ENCODE results near the gene TFF2.
A peak's percentile ranks its signal among the peaks of the same experiment; 100 is the strongest.

Gene TFF2

DNA sequence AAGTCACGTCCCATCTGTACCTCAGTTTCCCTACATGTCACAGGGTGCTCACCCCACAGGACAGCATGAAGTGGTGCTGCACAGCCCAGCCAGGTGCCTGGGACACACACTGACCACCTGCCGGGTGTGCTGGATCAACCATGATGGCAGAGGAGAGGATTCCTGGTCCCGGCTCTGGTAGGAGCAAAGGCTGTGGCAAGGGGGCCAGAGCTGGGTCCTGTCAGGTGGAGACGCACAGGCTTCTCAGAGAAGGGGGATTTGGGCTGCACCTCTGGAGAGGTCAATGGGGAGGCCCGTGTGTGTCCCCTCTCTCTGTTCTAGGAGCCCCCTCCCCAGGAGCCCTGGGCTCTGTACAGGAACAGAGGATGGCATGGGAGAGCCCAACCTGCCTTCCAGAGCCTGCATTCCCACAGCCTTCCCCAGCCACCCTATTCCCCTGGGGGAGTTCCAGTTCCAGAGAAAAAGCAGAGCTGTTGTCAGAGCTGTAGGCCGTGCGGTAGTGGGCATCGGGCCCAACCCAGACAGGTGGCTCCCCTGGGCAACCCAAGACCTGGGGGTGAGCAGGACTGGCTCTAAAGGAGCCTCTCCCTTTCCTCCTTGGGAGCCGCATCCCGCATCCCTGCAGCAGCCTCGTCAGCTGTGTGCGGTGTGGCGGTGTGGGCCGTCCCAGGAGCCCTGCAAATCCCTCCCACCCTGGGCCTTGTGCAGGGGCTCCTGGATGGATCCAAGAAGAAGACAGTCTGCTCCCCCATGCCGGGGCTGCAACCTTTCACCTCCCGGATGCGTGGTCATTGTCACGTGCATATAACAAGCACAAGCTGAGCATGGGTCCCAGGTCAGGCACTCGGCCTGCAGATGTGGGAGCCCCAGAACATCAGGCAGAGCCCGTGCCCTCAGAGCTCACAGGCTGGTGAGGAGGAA is 32.7 kb downstream of the TFF2 start:
- no peak for DNase-seq

DNA sequence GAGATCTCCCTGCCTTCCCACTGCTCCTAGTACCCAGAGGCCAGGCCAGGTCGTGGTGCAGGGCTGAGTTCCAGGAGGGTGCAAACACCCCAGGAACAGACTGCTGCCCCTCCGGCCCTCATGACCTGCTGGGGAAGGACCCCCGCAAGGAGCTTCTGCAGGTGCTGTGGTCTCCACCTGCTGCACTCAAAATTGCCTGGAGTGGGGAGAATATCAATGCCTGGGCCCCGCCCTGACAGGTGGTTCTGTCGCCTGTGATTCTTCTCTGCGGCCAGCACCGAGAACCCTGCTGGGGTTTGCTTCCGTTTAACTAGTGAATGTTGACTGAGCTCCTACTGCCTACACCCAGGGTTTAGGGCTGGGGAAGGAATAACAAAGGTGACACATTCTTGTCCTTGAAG is 33.5 kb downstream of the TFF2 start:
- no peak for DNase-seq

DNA sequence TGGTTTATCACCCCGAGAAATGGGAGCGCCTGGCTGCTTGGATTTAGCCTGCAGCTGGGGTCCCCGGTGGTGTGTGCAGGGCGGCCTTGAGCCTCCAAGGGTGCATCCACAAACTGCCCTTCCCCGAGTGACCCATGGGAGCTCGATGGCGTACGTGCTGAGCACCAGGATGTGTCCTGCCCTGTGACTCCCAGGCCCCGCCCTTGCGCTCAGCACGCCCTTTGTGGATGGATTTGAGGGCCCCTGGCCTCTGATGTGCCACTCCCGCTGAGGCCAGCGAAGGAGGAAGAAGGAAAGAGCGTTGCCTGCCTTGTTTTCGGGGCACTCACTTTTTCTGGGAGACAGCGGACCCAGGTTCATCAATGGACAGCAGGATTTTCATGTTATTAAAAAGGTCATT is 33.9 kb downstream of the TFF2 start:
- no peak for DNase-seq

DNA sequence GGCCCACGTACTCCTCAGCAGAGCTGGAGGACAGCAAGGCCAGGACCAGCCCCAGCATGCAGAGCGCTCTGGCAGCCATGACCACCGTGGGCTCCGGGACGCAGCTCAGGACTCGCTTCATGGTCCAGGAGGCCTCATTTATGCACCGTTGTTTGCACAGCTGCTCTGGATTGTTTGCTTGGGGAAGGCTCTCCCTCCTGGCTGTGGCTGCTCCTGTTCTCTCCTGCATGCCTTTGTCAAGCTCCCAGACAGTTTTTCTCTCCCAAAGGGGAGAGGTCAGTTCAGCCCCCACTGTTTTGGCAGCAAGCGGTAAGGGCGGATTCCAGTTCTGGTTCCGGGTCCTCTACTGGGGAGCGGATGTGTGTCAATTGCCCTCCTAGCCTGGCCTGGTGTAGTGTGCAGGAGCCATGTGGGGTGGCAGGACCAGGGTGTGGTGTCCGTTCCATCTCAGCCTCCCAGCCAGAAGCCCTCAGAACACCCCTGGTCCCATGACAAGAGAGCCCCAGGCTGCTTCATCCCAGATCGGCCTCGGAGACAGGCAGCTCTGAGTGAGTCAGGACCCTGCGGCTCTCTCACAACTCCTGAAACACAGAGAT is 35.4 kb downstream of the TFF2 start, which contains the start of gene TFF3:
TSS of gene TFF3 (minus strand) at position 114 of the 596 bp plus-strand sequence. CDS start at position 79, 35 bp downstream.
- DNase-seq: no peak

DNA sequence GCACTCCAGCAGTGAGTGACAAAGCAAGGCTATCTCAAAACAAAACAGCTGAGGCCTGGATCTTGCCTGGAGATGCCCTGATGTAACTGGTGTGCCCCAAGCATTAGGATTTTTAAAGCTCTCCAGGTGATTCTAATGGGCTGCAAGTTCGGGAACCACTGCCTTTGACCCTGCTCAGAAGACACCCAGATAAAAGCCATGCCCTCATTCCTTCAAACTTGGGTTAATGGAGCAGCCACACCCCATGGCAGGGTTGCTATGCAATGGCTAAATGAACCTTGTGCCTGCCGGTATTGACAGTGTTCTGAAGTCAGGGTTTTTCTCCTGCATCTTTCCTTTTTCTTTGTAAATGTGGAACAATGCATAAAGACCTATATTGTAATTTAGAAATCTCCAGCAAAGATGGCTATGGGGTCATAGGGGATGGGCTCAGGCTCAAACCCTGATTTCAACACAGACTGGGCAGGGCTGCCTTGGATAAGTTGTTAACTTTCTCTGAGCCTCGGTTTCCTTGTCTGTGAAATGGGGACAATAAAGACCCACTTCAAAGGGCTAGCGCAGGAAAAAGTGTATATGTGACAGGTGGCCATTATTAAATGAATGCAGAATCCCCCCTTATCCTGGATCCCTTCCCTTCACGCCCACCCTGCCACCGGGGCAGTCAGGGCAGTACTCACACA is 36.0 kb downstream of the TFF2 start:
- no peak for DNase-seq

DNA sequence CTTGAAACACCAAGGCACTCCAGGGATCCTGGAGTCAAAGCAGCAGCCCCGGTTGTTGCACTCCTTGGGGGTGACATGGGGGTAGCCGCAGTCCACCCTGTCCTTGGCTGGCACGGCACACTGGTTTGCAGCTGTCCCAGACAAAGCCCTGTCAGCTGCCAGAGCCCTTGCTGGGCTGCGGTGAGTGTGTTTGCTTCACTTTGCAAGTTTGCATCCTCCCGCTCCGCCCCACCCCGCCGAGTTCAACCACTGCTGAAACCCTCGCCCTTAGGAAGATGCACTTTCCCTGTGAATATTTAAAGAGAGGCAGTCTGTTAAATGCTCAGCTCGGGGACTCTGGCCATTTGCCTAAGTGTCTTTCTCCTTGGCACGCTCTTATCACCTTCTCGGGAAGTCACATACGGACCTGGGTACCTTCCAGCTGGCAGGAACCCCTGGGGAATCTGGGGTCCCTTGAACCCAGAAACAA is 37.3 kb downstream of the TFF2 start:
- peak; percentile 41 for DNase-seq

DNA sequence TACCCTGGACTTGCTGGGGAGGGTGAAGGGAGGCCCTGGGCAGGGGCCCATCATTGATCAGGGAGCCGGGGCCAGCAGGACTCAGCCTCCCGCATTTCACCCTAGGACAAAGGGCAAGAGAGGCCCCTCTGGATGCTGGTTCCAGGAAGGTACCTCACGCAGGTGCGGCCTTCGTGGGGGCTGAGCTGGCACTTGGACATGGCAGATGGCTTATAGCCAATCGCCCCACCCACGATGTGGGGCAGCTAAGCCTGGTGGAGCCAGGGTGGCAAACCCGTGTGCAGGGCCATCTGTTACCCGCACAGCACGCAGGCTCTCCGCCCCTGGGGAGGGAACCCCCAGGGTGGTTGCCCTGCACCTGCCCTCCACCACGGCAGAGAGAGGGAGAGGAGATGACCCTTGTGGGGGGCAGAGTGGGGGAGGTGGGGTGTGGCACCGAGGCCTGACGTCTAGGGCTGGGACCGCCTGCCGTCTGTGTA is 38.1 kb downstream of the TFF2 start:
- no peak for DNase-seq

DNA sequence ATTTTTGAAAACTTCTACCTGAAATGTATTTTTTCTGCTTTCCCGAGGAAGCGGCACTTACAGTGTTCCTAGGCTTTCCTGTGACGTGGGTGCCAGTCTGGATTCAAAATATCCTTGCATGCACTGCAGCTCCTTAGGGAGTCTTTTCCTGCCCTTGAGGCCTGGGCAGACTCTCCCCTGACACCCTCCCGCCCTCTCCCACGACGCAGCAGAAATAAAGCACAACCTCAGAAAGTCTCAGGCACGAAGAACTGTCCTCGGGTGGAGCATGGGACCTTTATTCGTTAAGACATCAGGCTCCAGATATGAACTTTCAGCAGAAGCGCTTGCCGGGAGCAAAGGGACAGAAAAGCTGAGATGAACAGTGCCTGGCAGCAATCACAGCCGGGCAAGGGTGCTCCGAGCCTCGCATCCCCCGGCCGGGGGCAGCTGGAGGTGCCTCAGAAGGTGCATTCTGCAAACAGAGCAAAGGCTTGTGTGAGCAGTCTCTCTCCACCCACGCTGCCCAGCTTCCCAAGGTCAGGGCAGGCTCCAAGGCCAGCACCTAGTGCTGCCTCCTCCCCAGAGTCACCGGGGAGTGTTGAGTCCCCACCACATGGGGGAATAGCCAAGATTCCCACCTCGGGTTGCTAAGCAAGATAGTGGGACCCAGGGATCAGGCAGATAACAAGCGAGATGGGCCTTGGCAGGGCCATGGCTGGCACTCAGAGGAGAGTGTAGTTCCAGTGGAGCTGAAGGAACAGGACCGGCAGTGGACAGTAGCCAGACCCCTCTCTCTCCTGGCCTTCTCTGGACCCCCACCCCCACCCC is 38.8 kb downstream of the TFF2 start:
- no peak for DNase-seq

DNA sequence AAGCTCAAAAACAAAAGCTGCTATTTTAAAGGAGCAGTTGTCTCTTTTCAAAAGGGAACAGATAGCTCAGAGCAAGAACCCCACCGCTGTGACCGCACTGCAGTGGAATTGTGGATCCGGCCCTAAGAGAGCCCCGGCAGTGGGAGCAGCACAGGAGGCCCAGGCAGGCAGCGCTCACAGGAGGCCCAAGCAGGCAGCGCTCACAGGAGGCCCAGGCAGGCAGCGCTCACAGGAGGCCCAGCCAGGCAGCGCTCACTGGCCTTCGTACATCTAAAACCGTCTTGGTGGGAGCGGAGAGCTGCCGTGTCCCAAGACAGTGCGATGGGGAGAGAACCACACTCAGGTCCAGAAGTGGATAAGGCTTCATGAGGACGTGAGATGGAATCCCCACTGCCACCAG is 39.6 kb downstream of the TFF2 start:
- DNase-seq: no peak

DNA sequence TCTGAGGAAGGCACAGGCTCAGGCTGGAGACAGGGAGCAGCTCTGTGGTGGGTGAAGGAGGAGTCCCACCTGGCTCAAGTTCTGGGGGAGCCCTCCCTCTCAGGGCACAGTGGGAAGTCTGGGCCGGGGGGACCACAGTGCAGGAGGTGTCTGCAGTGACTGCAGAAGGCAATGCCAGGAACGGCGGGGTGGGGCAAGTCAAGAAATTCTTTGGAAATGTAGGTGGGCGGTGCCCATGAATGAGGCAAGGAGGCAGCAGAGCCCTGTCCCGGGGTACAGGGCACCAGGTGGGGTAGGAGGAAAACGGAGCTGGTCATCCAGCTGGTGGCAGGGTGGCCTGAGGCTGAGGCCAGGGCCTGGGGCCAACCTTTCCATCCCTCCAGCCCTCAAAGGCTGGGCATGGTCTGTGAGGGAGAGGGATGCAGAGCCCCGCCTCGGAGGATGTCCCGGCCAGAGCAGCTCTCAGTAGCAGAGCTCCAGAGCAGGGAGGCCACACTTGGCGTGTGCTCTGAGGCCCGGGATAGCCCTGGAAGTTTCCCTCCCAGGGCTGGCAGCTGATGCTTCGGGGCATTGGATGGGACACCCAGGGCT is 40.3 kb downstream of the TFF2 start:
- no peak for DNase-seq

DNA sequence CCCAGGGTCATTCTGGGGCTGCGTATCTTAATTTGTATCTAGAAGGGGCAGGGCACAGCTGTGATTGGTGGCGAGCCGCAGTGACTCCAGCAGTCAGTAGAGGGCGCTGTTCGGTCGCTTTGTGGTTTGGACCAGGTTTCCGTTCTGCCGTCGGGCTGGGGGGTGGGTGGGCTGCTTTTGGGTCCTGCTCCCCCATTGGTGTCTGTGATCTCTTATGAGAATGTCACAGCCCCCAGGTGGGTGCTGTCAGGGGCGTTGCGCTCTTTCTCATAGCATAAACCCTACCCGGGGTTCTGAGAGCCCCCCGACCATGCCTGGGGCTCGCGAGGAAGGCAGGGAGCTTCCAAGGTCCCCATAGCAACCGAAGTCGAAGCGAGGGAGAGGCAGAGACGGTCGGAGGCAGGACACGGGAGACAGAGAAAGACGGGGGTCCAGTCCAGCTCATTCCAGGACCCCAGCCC is 41.0 kb downstream of the TFF2 start:
- peak; percentile 92 for DNase-seq

DNA sequence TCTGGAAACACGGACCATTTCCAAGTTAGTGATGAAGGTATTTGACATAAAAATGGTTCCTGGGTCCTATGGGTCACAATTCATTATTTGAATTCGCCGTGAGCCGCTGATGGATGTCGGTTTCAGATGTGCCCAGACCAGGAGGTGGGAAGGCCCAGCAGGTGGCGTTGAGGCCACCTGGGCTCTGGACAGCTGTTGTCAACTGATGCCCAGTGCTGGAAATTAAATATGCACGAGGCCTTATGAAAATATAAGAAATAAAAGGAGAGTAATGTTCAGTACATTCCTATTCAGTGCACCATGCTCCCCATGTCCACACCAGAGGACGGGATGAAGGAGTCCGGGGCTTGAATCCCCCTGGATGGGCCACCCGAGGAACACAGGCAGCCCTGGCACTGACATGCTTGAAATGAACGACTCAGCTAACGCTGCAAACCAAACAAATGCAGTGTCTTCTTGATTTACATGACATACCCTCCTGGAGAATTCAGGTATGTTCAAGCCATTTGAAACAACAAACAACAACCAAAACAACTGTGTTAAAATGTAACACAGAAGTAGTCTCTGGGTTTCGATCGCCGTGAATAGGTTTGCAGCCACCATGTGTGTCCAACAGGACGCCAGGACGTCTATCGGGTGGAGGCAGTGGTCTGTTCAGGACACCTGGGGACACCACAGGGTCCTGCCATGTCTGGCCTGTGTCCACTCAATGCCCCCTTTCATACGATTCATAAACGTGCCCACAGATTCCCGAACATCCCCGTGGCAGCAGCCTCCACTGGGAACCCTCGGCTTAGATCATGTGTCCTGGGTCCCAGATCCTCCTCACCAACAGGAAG is 41.7 kb downstream of the TFF2 start:
- no peak for DNase-seq

DNA sequence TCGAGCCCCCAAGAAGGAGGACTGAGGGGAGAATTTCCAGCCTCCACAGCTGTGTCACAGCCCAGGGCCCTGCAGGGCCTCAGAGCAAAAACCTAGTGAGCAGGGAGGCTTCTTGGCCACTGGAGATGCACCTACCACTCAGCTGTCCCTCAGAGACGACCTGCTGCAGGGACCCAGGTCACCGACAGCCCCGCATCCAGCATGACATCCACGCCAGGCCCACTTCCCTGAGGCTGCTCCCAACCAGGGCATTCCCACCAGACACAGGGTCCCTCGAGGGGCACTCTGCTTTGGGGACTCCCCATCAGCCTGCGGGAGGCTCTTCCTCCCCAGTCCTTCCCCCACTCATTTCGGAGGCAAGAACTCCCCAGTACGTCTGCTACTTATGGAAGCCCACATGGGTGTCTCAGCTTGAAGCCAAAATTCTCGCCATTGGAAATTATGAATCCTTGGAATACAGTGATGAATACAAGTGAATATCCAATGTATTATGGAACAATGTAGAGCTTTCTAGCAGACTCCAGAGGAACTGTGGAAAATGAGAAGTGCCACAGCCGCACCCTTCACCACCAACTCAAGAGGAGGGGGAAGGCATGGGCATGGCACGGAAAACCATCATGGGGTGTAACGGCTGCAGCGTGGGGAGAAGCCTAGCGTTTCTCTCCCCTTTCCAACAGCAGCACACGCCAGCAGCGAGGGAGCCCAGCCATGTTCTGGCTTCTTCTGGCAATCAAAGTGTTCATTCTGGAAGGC is 42.5 kb downstream of the TFF2 start:
- DNase-seq: no peak

DNA sequence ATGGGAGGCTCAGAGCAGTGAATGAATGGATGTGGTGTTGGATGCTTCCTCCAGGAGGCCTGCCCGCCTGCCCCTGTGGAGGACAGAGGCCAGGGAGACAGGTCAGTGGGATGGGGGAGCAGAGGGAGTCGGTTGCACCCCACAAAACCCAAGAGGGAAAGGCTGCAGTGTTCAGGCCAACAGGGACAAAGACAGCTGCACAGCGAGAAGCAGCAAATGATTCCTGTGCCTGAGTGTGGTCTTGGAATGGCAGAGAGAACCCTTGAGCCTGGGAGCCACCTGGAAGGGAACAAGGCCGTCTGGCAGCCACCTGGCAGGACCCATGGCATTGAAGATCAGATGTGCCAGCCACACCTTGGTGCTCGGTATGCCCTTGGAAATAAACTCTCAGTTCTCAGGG is 43.7 kb downstream of the TFF2 start:
- no peak for DNase-seq

DNA sequence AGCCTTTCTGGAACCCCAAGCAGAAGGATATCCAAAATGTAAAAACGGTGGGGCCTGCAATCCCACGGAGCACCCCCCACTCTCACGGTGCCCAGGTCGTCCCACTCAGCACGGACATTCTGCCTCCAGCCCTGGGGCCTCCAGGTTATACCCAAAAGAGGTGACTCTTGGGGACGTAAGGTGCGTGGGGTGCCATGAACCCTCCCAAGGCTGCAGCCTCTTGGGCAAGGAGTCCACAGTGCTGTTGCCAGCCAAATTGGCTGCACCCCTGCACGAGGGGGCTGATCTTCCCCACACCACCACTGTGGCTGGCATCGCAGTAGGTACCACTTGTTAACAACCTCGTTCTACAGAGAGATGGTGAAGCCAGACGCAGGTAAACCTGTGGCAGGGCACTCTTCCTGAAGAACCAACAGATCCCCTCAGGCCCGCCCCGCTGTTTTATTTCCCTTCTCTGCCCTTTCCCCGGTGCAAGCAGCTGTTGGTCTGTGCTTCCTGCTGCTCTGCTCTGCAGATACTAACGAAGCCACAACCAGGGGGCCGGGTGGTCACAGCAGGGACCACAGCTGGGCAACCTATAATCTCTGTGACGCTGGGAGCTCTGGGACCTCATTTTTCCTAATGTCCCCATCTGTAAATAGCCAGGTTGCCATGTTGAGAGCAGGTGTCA is 44.3 kb downstream of the TFF2 start:
- DNase-seq: no peak

DNA sequence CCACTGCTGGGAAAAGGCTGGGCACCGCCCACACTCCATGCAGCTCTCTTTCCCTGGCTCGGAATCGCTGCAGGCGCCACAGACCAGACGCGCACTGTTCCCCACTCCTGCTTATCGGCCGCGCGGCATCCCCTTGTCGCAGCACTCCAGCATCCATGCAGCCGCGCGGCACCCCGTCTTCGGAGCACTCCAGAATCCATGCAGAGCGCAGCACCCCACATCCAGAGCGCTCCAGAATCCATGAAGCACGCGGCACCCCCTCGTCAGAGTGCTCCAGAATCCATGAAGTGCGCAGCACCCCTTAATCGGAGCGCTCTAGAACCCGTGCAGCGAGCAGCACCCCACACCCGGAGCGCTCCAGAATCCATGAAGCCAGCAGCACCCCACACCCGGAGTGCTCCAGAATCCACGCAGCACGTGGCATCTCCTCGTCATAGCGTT is 45.1 kb downstream of the TFF2 start:
- DNase-seq: no peak

DNA sequence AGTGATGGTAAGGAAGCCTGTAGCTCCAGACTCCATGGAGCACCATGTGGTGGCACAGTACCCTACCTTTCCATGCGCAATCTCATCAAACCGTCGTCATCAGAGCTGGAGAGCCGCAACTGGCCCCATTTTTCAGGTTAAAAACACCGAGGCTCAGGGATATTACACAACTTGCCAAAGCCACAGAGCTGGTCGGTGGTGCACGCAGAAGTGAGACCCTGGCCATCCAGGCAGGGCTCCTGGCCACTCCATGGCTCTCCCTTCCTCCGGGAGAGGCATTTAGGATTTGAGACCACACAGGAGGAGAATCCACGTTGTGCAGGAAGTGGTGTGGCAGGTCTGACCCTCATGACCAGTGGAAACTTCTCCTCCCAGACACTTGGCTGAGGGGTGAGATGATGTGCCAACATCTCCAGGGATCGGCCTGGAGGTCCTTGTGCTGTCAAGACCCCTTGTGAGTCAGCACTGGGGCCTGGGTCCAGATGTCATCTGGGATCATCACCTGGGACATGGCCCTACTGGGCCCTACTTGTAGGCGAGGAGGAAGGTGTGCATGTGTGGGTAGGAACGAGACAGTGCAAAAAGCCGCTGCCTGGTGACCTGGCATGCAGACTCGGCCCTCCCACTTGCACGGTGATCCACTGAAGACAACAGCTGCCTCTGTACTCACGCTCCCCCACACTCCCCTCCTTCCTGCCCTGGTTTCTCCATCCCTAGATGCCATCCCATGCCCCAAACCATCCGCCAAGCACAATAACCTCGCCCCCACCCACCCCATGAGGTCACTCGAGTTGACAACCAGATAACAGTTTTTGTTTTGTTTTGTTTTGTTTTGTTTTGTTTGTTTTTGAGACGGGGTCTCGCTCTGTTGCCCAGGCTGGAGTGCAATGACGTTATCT is 46.0 kb downstream of the TFF2 start:
- DNase-seq: no peak

DNA sequence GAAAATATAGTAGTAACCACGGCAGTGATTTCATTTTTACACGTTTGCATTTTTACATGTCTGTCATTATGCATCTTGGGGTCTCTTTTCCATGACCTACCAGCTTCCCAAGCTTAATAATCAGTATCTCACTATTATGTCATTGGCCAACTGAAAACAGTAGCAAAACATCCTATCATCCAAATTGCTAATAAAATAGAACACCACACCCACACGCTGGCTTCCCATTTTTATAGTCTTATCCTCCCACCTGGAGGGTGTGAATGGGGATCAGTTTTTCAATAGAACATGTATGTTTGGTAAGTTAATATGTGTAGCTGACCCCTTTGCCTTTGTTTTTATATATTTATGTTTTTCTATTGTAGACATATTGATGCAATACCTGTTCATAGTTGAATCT is 47.4 kb downstream of the TFF2 start:
- no peak for DNase-seq

DNA sequence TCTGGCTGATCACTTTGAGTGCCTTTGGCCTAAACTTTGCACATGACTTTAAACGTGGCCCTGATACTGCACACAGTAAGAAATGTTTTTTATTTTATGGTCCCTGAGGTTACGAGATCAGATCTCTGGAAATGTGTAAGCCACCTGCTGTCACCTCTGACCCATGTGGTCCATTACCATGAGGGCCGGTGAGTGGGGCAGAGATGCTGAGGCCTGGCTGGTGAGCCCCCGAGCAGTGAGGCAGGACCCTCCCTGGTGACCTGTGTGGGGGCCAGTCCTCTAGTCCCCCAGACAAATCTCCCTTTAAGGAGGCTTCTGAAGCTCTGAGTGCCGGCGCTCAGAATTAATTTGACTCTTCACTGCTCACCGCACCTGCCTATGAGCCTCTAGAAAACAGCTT is 48.0 kb downstream of the TFF2 start:
- no peak for DNase-seq

All from retina (tissue), 1 donor.